BLaER1 treated with 17β-estradiol and CSF1 and Interleukin-3, amounts not matched to agents 10 nM and 100 nM (cell line): ENCODE data around the gene RCBTB2.
A peak's percentile ranks its signal among the peaks of the same experiment; 100 is the strongest.

Source experiments
- H3K27ac ChIP-seq, 11 experiments: shearing (Covaris generic); formaldehyde crosslinking; 2 replicates each; pipeline ENCODE4 v1.8.1; 2022
- H3K27me3 ChIP-seq, 11 experiments: shearing (Covaris generic); formaldehyde crosslinking; 2 replicates each; pipeline ENCODE4 v1.8.1; 2022
- H3K36me3 ChIP-seq, 11 experiments: shearing (Covaris generic); formaldehyde crosslinking; 2 replicates each; pipeline ENCODE4 v1.8.1; 2022
- H3K4me1 ChIP-seq, 10 experiments: shearing (Covaris generic); formaldehyde crosslinking; 2 replicates each; pipeline ENCODE4 v1.8.1; 2022
- H3K4me2 ChIP-seq, 11 experiments: shearing (Covaris generic); formaldehyde crosslinking; 2 replicates each; pipeline ENCODE4 v1.8.1; 2022
- H3K4me3 ChIP-seq, 10 experiments: shearing (Covaris generic); formaldehyde crosslinking; 2 replicates each; pipeline ENCODE4 v1.8.1; 2022
- H3K9ac ChIP-seq, 11 experiments: shearing (Covaris generic); formaldehyde crosslinking; 2 replicates each; pipeline ENCODE4 v1.8.1; 2022
- H3K9me3 ChIP-seq, 11 experiments: shearing (Covaris generic); formaldehyde crosslinking; replicated peaks in 1 of 11; 2 replicates each; pipeline ENCODE4 v1.8.1; 2022
- H4K20me1 ChIP-seq, 11 experiments: shearing (Covaris generic); formaldehyde crosslinking; 2 replicates each; pipeline ENCODE4 v1.8.1; 2022
- Cebpa-rat ChIP-seq, 11 experiments: shearing (Covaris generic); IDR thresholded peaks; 2 replicates each; pipeline ENCODE4 v1.8.1; 2022

Gene RCBTB2

DNA sequence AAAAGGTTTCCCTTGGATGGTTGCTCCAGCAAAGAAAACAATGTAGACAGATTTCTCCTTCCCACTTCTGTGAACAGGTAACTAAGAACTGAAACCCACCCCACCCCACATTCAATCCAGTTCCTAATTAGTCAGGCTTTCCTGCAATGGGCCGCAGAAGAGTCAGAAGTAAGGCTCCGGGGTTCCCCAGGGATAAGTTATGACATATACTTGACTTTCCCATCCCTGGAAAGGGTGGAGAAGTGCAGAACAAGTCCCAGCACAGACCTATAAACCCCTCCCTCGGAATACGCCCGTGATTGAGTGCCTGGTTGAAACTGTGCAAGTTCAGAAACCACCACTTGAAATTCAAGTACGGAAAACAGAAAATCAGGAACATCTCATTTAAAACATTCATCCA lies 24.9 kb downstream of the RCBTB2 start:
- no peak for TF ChIP-seq Cebpa-rat (IDR thresholded peaks at IDR 0.05)
- H3K4me2 ChIP-seq: peak overlapping the region; percentile 80 to 97 (median 92)
- no peaks in the 10 kb centered on the region for H4K20me1 ChIP-seq
- no peak overlapping the region for H3K4me3 ChIP-seq
- H3K9ac ChIP-seq: peak overlapping the region in 1 of 11 experiments; percentile 85; a peak in 1 of 22 replicates
- H3K4me1 ChIP-seq: peaks cover 72 to 89% (median 78%) of the 10 kb centered on the region in 10 experiments
- peak overlapping the region; percentile 90 to 98 (median 96); a peak in 21 of 22 replicates for H3K27ac ChIP-seq
- no peaks in the 10 kb centered on the region for H3K27me3 ChIP-seq
- peaks cover 32 to 56% (median 48%) of the 10 kb centered on the region in 11 experiments for H3K36me3 ChIP-seq
- H3K9me3 ChIP-seq: peaks cover 0 to 15% (median 12%) of the 10 kb centered on the region in 11 experiments; a peak in 10 of 22 replicates

DNA sequence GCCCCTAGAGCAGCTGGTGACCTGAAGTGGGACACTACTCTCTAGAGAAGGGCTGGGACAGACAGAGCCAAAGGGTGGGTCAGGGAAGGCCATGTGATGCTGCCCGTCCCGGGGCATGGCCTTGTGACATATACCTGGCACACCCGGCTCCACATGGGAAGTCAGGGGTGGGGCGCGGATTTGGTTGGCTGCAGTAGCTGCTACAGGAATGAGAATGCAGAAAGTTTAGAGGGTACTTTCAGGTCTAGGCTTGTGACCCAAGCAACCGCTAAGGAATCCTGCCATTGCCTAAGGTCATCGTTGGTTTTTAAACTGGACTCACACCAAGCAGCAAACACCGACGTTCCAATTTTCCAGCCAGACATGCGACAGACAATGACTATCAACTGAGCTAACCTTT lies 25.9 kb downstream of the RCBTB2 start:
- Histone ChIP-seq H3K9ac (peak overlapping the region; percentile 80 to 91 (median 86)), H3K27ac (peak overlapping the region; percentile 90 to 98 (median 96)), H3K4me3 (peak overlapping the region in 9 of 10 experiments; percentile 33 to 67 (median 55); a peak in 18 of 20 replicates), H3K27me3 (no peaks in the 10 kb centered on the region), H3K9me3 (peaks cover 0 to 18% (median 12%) of the 10 kb centered on the region in 11 experiments; a peak in 11 of 22 replicates), H4K20me1 (no peaks in the 10 kb centered on the region), H3K4me2 (peak overlapping the region; percentile 80 to 97 (median 92)), H3K4me1 (peaks cover 82 to 97% (median 88%) of the 10 kb centered on the region in 10 experiments), H3K36me3 (peaks cover 23 to 54% (median 45%) of the 10 kb centered on the region in 11 experiments)
- TF ChIP-seq Cebpa-rat (IDR thresholded peaks at IDR 0.05): no peak

DNA sequence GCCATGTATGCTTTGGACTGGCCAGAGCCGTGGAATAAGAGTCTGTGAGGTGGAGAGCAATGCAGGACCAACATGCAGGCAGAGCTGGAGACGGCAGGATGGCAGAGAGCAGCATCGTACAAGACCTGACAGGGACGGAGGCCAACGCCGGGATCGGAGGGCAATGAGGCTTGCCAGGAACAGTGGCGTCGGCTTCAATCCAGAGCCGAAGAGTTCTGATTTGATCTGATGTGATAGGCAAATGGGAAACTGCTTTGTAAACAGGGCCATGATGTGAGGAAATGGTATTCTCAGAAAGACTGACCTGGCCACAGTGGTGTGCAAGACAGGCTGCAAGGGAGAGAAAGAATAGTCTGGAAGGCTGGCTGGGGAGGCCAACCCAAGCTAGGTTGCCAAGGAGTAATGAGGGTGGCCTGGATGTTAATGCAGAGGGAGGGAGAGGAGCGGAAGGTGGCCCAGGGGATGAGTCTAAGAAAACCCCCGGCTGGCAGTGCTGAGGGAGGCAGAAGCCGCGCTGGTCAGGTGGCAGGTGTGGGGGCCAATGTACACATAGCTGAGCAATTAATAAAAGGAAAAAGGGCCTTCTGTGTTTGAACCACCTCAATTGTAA lies 26.7 kb downstream of the RCBTB2 start:
- Histone ChIP-seq H3K4me1 (peaks cover 90 to 97% (median 96%) of the 10 kb centered on the region in 10 experiments), H4K20me1 (no peaks in the 10 kb centered on the region), H3K27ac (peak overlapping the region; percentile 90 to 98 (median 96)), H3K27me3 (no peaks in the 10 kb centered on the region), H3K4me2 (peak overlapping the region; percentile 80 to 97 (median 92)), H3K9ac (peak overlapping the region; percentile 80 to 91 (median 86)), H3K36me3 (peaks cover 18 to 51% (median 43%) of the 10 kb centered on the region in 11 experiments), H3K4me3 (peak overlapping the region; percentile 33 to 67 (median 54); a peak in 18 of 20 replicates), H3K9me3 (peaks cover 0 to 18% (median 12%) of the 10 kb centered on the region in 11 experiments; a peak in 11 of 22 replicates)
- no peak for TF ChIP-seq Cebpa-rat (IDR thresholded peaks at IDR 0.05)

DNA sequence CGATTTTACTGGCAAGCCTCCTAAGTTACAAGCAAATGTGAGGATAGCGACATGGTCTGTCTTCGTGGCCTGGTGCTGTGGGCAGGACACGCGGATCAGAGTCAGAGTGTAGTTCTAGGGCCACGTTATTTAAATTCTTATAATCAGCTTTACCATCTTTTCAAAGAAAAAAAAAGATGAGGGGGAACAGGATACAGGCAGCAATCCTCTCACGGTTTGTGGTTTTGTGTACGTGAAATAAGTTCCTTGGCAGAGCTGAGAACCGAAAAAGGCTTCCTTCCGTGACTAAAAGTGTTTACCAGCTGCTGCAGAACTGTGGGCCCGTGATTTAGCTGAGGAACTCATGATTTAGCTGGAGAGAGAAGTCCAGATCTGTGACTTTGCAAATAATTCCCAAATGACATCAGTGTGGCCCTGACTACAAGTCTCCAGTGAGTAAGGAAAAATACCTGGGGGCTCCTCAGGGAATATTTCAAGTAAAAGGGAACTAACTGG lies 27.2 kb downstream of the RCBTB2 start:
- peak overlapping the region; percentile 90 to 98 (median 96) for H3K27ac ChIP-seq
- peak overlapping the region; percentile 80 to 97 (median 92) for H3K4me2 ChIP-seq
- H3K36me3 ChIP-seq: peaks cover 17 to 50% (median 40%) of the 10 kb centered on the region in 11 experiments
- H3K9ac ChIP-seq: peak overlapping the region; percentile 80 to 91 (median 86)
- H4K20me1 ChIP-seq: no peaks in the 10 kb centered on the region
- H3K4me1 ChIP-seq: peaks cover 91 to 100% (median 96%) of the 10 kb centered on the region in 10 experiments
- TF ChIP-seq Cebpa-rat (IDR thresholded peaks at IDR 0.05): peak in 3 of 11 experiments; percentile 42 to 62 (median 48); a peak in 4 of 22 replicates
- no peaks in the 10 kb centered on the region for H3K27me3 ChIP-seq
- H3K4me3 ChIP-seq: peak overlapping the region; percentile 33 to 67 (median 54); a peak in 18 of 20 replicates
- peaks cover 0 to 18% (median 12%) of the 10 kb centered on the region in 11 experiments; a peak in 11 of 22 replicates for H3K9me3 ChIP-seq

DNA sequence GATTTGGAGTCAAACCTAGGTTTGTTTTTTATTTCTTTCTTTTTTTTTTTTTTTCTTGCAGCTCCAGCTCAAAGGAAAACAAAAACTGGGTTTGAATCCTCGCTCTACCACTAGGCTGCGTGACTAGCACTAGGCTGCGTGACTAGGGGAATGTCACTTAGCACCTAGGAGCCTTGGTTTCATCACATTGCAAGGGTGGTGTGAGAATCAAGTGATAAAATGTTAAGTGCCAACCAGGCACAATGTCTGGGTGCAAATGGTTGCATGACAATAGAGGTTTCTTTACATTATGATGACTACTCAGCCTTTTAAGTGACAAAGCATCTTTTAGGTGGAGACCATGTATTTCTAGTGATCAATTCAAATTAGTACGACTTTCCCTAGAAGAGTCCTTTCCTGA lies 27.9 kb downstream of the RCBTB2 start:
- Histone ChIP-seq H3K36me3 (peaks cover 14 to 45% (median 34%) of the 10 kb centered on the region in 11 experiments), H3K4me1 (peaks cover 91 to 100% (median 96%) of the 10 kb centered on the region in 10 experiments), H3K4me3 (no peak overlapping the region), H3K27ac (peak overlapping the region; percentile 90 to 98 (median 96)), H3K9ac (peak overlapping the region; percentile 80 to 91 (median 86)), H4K20me1 (no peaks in the 10 kb centered on the region), H3K9me3 (peaks cover 0 to 18% (median 12%) of the 10 kb centered on the region in 11 experiments; a peak in 11 of 22 replicates), H3K27me3 (no peaks in the 10 kb centered on the region), H3K4me2 (peak overlapping the region; percentile 80 to 97 (median 92))
- no peak for TF ChIP-seq Cebpa-rat (IDR thresholded peaks at IDR 0.05)

DNA sequence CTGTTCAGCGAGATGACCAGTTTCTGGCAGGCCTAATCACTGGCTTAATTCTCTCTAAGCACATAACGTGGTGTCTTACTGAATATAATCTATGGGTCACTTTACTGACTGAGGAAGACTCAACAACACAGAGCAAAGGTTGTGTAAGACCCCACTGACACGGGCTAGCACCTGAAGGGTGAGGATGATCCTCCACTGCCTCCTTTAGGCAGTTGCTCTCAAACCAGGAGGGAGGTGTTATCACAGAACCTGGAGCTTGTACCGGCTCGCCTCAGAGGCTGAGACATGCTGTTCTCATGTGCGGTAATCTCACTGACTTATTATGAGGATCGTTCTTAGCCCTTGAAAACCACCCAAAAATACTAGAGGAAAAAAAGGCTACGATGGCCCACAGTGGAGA lies 28.3 kb downstream of the RCBTB2 start:
- H3K27ac ChIP-seq: peak overlapping the region; percentile 90 to 98 (median 96)
- peaks cover 14 to 46% (median 37%) of the 10 kb centered on the region in 11 experiments for H3K36me3 ChIP-seq
- no peak overlapping the region; a peak in 1 of 20 replicates for H3K4me3 ChIP-seq
- H3K4me1 ChIP-seq: peaks cover 92 to 100% (median 96%) of the 10 kb centered on the region in 10 experiments
- peak overlapping the region; percentile 80 to 91 (median 86) for H3K9ac ChIP-seq
- H3K27me3 ChIP-seq: no peaks in the 10 kb centered on the region
- TF ChIP-seq Cebpa-rat (IDR thresholded peaks at IDR 0.05): no peak
- peak overlapping the region; percentile 80 to 97 (median 92) for H3K4me2 ChIP-seq
- peaks cover 0 to 18% (median 12%) of the 10 kb centered on the region in 11 experiments; a peak in 11 of 22 replicates for H3K9me3 ChIP-seq
- no peaks in the 10 kb centered on the region for H4K20me1 ChIP-seq

DNA sequence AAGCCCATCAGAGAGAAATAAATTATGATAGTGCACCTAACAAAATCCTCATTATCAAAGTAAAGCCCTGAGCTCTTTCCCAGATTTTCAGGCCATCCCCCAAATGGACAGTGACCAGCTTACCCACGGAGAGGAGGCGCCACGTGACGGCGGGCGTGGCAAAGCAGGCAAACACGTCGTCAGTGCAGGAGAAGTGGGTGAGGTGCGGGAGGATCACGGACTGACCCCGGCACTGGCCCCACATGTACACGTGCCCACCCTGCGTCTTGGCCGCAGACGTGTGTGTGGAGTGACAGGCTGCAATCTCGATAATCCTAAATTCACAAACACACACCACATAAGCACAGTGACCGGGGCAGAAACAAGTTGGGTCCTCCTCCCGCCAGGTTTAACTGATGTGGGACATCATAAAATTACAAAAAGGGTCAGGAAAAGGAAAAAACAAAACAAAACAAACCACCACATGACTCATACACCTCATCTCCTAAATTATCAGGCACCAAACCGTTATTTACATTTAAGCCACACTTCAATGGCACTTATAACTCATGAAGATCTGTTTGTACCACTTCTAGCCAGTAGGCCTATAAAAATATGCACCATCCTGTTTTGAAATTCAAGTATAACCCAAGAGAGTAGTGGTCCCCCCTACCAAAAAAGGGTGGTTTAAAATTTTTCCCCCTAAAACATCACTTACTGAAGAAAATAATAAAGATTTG lies 30.1 kb downstream of the RCBTB2 start:
- Histone ChIP-seq H3K9me3 (peaks cover 0 to 4% (median 0%) of the 10 kb centered on the region in 11 experiments; a peak in 6 of 22 replicates), H3K36me3 (peaks cover 13 to 51% (median 38%) of the 10 kb centered on the region in 11 experiments; a peak in 20 of 22 replicates), H3K9ac (peak overlapping the region; percentile 80 to 91 (median 86); a peak in 21 of 22 replicates), H3K27ac (peak overlapping the region; percentile 90 to 98 (median 96)), H3K4me1 (peaks cover 88 to 99% (median 96%) of the 10 kb centered on the region in 10 experiments), H4K20me1 (no peaks in the 10 kb centered on the region), H3K27me3 (no peaks in the 10 kb centered on the region), H3K4me3 (peak overlapping the region in 8 of 10 experiments; percentile 4 to 32 (median 23); a peak in 8 of 20 replicates), H3K4me2 (peak overlapping the region; percentile 80 to 97 (median 92))
- TF ChIP-seq Cebpa-rat (IDR thresholded peaks at IDR 0.05): no peak

DNA sequence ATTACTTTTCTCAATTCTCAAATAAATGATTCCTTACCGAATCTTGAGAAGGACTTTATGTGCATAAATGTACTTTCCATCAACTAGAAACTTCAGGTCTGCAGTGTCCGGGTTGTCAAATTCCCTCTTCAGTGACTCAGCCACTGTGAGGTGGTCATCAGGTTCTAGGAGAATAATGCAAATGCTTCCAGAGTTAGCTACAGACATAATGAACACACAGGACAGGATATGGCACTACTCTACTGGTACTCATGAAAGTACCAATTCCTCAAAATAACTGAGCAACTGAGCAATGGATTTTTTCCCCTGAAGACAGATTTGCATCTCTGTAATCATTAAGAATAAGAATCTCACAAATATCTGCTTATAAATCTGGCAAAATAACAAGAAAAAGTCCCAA lies 31.2 kb downstream of the RCBTB2 start:
- peaks cover 88 to 99% (median 96%) of the 10 kb centered on the region in 10 experiments for H3K4me1 ChIP-seq
- H3K4me3 ChIP-seq: peak overlapping the region in 5 of 10 experiments; percentile 4 to 41 (median 31); a peak in 3 of 20 replicates
- H3K27ac ChIP-seq: peak overlapping the region; percentile 90 to 98 (median 96)
- peaks cover 16 to 52% (median 38%) of the 10 kb centered on the region in 11 experiments; a peak in 20 of 22 replicates for H3K36me3 ChIP-seq
- no peaks in the 10 kb centered on the region for H3K27me3 ChIP-seq
- peaks cover 0 to 4% (median 0%) of the 10 kb centered on the region in 11 experiments; a peak in 4 of 22 replicates for H3K9me3 ChIP-seq
- H3K4me2 ChIP-seq: peak overlapping the region; percentile 80 to 97 (median 92)
- TF ChIP-seq Cebpa-rat (IDR thresholded peaks at IDR 0.05): no peak
- H3K9ac ChIP-seq: peak overlapping the region; percentile 80 to 91 (median 86)
- no peaks in the 10 kb centered on the region for H4K20me1 ChIP-seq
